Stomach smooth muscle (tissue), 2 donors: ENCODE data around the gene EPHA3.

ENCODE experiments used
- H3K27ac ChIP-seq: one replicate; pipeline ENCODE4 v1.7.0; 2013; ENCODE audit warnings: mild to moderate bottlenecking, low read length, inconsistent platforms
- H3K27me3 ChIP-seq, 2 donors: one replicate each; pipeline ENCODE4 v1.7.0; 2013; ENCODE audit warnings: low read length in 2 of 2; ENCODE audit not compliant: insufficient read depth in 2 of 2, control insufficient read depth in 1 of 2
- H3K36me3 ChIP-seq, 2 donors: one replicate each; pipeline ENCODE4 v1.7.0; 2013; ENCODE audit warnings: low read length in 2 of 2; ENCODE audit not compliant: control insufficient read depth in 2 of 2, insufficient read depth in 2 of 2
- H3K4me1 ChIP-seq: one replicate; pipeline ENCODE4 v1.7.0; 2013; ENCODE audit warnings: low read length; ENCODE audit not compliant: control insufficient read depth, insufficient read depth
- H3K4me3 ChIP-seq, 2 donors: one replicate each; pipeline ENCODE4 v1.7.0; 2013; ENCODE audit warnings: low read length in 2 of 2
- H3K9ac ChIP-seq, 2 donors: one replicate each; pipeline ENCODE4 v1.7.0; 2013; ENCODE audit warnings: low read length in 2 of 2, mild to moderate bottlenecking in 1 of 2
- H3K9me3 ChIP-seq, 2 donors: one replicate each; pipeline ENCODE4 v1.7.0; 2013; ENCODE audit warnings: low read length in 2 of 2; ENCODE audit not compliant: control insufficient read depth in 2 of 2
- donor health status: healthy.
- donor health status: Pancreatic carcinoma.

EPHA3 gene

GRCh38 chr3:89311581-89311980 lies 204.2 kb downstream of the EPHA3 start:
- no peaks in the 10 kb centered on the region for H3K9me3 ChIP-seq
- no peak overlapping the region for H3K9ac ChIP-seq
- H3K4me1 ChIP-seq: no peaks in the 10 kb centered on the region
- no peaks in the 10 kb centered on the region for H3K27me3 ChIP-seq
- H3K4me3 ChIP-seq: no peak overlapping the region
- H3K27ac ChIP-seq: no peak overlapping the region
- no peaks in the 10 kb centered on the region for H3K36me3 ChIP-seq

GRCh38 chr3:89312141-89312540 lies 204.7 kb downstream of the EPHA3 start:
- Histone ChIP-seq H3K27me3 (no peaks in the 10 kb centered on the region), H3K9ac (no peak overlapping the region), H3K9me3 (no peaks in the 10 kb centered on the region), H3K36me3 (no peaks in the 10 kb centered on the region), H3K27ac (no peak overlapping the region), H3K4me1 (no peaks in the 10 kb centered on the region), H3K4me3 (no peak overlapping the region)

GRCh38 chr3:89314454-89315098 lies 207.2 kb downstream of the EPHA3 start:
- Histone ChIP-seq H3K9ac (no peak overlapping the region), H3K4me3 (no peak overlapping the region), H3K36me3 (no peaks in the 10 kb centered on the region), H3K9me3 (no peaks in the 10 kb centered on the region), H3K27me3 (no peaks in the 10 kb centered on the region), H3K4me1 (no peaks in the 10 kb centered on the region), H3K27ac (no peak overlapping the region)

GRCh38 chr3:89315750-89316470 lies 208.5 kb downstream of the EPHA3 start:
- Histone ChIP-seq H3K27ac (no peak overlapping the region), H3K4me3 (no peak overlapping the region), H3K27me3 (no peaks in the 10 kb centered on the region), H3K4me1 (no peaks in the 10 kb centered on the region), H3K9me3 (no peaks in the 10 kb centered on the region), H3K36me3 (no peaks in the 10 kb centered on the region), H3K9ac (no peak overlapping the region)

- H3K4me1 ChIP-seq: no peaks in the 10 kb centered on the region
- no peak overlapping the region for H3K27ac ChIP-seq
- no peaks in the 10 kb centered on the region for H3K9me3 ChIP-seq
- no peaks in the 10 kb centered on the region for H3K36me3 ChIP-seq
- no peak overlapping the region for H3K4me3 ChIP-seq
- H3K27me3 ChIP-seq: no peaks in the 10 kb centered on the region
- no peak overlapping the region for H3K9ac ChIP-seq
These were observed 212.8 kb downstream of the EPHA3 start for GRCh38 chr3:89320186-89320585.

- Histone ChIP-seq H3K4me1 (no peaks in the 10 kb centered on the region), H3K27me3 (no peaks in the 10 kb centered on the region), H3K4me3 (no peak overlapping the region), H3K9ac (no peak overlapping the region), H3K36me3 (no peaks in the 10 kb centered on the region), H3K9me3 (no peaks in the 10 kb centered on the region), H3K27ac (no peak overlapping the region)
These were observed 219.6 kb downstream of the EPHA3 start for GRCh38 chr3:89326997-89327396.

GRCh38 chr3:89332386-89332785 lies 225.0 kb downstream of the EPHA3 start:
- Histone ChIP-seq H3K27me3 (no peaks in the 10 kb centered on the region), H3K4me1 (peaks cover 3% of the 10 kb centered on the region), H3K9ac (no peak overlapping the region), H3K9me3 (no peaks in the 10 kb centered on the region), H3K4me3 (no peak overlapping the region), H3K27ac (no peak overlapping the region), H3K36me3 (no peaks in the 10 kb centered on the region)

- Histone ChIP-seq H3K4me1 (peaks cover 3% of the 10 kb centered on the region), H3K9ac (no peak overlapping the region), H3K4me3 (no peak overlapping the region), H3K27me3 (no peaks in the 10 kb centered on the region), H3K27ac (no peak overlapping the region), H3K9me3 (no peaks in the 10 kb centered on the region), H3K36me3 (no peaks in the 10 kb centered on the region)
These were observed 225.4 kb downstream of the EPHA3 start for GRCh38 chr3:89332793-89333192.

GRCh38 chr3:89335693-89336092 lies 228.3 kb downstream of the EPHA3 start:
- Histone ChIP-seq H3K9ac (no peak overlapping the region), H3K9me3 (no peaks in the 10 kb centered on the region), H3K4me1 (peaks cover 3% of the 10 kb centered on the region), H3K27me3 (no peaks in the 10 kb centered on the region), H3K36me3 (no peaks in the 10 kb centered on the region), H3K27ac (no peak overlapping the region), H3K4me3 (no peak overlapping the region)

GRCh38 chr3:89340408-89340807 lies 233.0 kb downstream of the EPHA3 start:
- H3K27ac ChIP-seq: no peak overlapping the region
- peaks cover 0 to 4% of the 10 kb centered on the region in 2 donors for H3K36me3 ChIP-seq
- H3K4me3 ChIP-seq: no peak overlapping the region
- no peaks in the 10 kb centered on the region for H3K4me1 ChIP-seq
- H3K27me3 ChIP-seq: no peaks in the 10 kb centered on the region
- no peak overlapping the region for H3K9ac ChIP-seq
- no peaks in the 10 kb centered on the region for H3K9me3 ChIP-seq

GRCh38 chr3:89344076-89344475 lies 236.7 kb downstream of the EPHA3 start:
- Histone ChIP-seq H3K4me3 (no peak overlapping the region), H3K27me3 (no peaks in the 10 kb centered on the region), H3K9me3 (no peaks in the 10 kb centered on the region), H3K9ac (no peak overlapping the region), H3K27ac (no peak overlapping the region), H3K4me1 (no peaks in the 10 kb centered on the region), H3K36me3 (peaks cover 0 to 4% of the 10 kb centered on the region in 2 donors)
